SKM-1 (cell line): Measurements from ENCODE around the gene AP1G2.
"Not testable (repeated sequence)": the region's sequence is repeated elsewhere in the genome, so short reads cannot be mapped to it uniquely, and the experiment has no call there.

Source experiments
- DNase-seq: peaks from one replicate; lab custom pipeline; 2025; ENCODE audit not compliant: unreplicated experiment; lab: John Stamatoyannopoulos, UW

AP1G2 gene

GRCh38 chr14:23542261-23542660 is 25.3 kb downstream of the AP1G2 start:
- no peak for DNase-seq

- DNase-seq: no peak
These were observed 27.5 kb downstream of the AP1G2 start for GRCh38 chr14:23540141-23540469.

- DNase-seq: no peak
These were observed 28.1 kb downstream of the AP1G2 start for GRCh38 chr14:23539248-23540140.

- no peak for DNase-seq
These were observed 28.8 kb downstream of the AP1G2 start for GRCh38 chr14:23538785-23539184.

- no peak for DNase-seq
These were observed 29.4 kb downstream of the AP1G2 start for GRCh38 chr14:23538050-23538718.

GRCh38 chr14:23537351-23538049 is 30.1 kb downstream of the AP1G2 start:
- no peak for DNase-seq

- not testable (repeated sequence) for DNase-seq
These were observed 30.7 kb downstream of the AP1G2 start for GRCh38 chr14:23536906-23537305.

- no peak for DNase-seq
These were observed 31.1 kb downstream of the AP1G2 start for GRCh38 chr14:23536494-23536893.

GRCh38 chr14:23535943-23536342 is 31.6 kb downstream of the AP1G2 start:
- DNase-seq: no peak

GRCh38 chr14:23533652-23534435 is 33.7 kb downstream of the AP1G2 start:
- DNase-seq: no peak

GRCh38 chr14:23532658-23533057 is 34.9 kb downstream of the AP1G2 start:
- DNase-seq: no peak

GRCh38 chr14:23531391-23531790 is 36.2 kb downstream of the AP1G2 start:
- no peak for DNase-seq

GRCh38 chr14:23530375-23531055 is 37.1 kb downstream of the AP1G2 start:
- DNase-seq: no peak

GRCh38 chr14:23529016-23529415 is 38.6 kb downstream of the AP1G2 start:
- no peak for DNase-seq

- DNase-seq: no peak
These were observed 39.0 kb downstream of the AP1G2 start for GRCh38 chr14:23528555-23528954.

GRCh38 chr14:23525611-23526010 is 42.0 kb downstream of the AP1G2 start:
- DNase-seq: no peak

GRCh38 chr14:23524954-23525353 is 42.6 kb downstream of the AP1G2 start:
- no peak for DNase-seq

GRCh38 chr14:23523229-23524016 is 44.2 kb downstream of the AP1G2 start:
- no peak for DNase-seq

- no peak for DNase-seq
These were observed 44.9 kb downstream of the AP1G2 start for GRCh38 chr14:23522643-23523198.
